Activated naive CD4-positive, alpha-beta T cell treated with anti-CD3 and anti-CD28 coated beads, Interleukin-2, amount 50 U/mL, for 24 hours (primary cell): ENCODE data around the gene RREB1.
A peak's percentile ranks its signal among the peaks of the same experiment; 100 is the strongest.

Source experiments
- H3K27ac Mint-ChIP-seq: one replicate; pipeline ENCODE4 v1.8.0; 2021; ENCODE audit warnings: mild to moderate bottlenecking, mixed read lengths
- H3K27me3 Mint-ChIP-seq: one replicate; pipeline ENCODE4 v1.8.0; 2021; ENCODE audit warnings: mixed read lengths
- H3K36me3 Mint-ChIP-seq: one replicate; pipeline ENCODE4 v1.8.0; 2021; ENCODE audit warnings: mixed read lengths
- H3K4me1 Mint-ChIP-seq: one replicate; pipeline ENCODE4 v1.8.0; 2021; ENCODE audit warnings: mixed read lengths
- H3K4me3 Mint-ChIP-seq: one replicate; pipeline ENCODE4 v1.8.0; 2021; ENCODE audit warnings: mild to moderate bottlenecking, mixed read lengths
- H3K9me3 Mint-ChIP-seq: one replicate; pipeline ENCODE4 v1.8.0; 2021; ENCODE audit warnings: mixed read lengths

The RREB1 gene

DNA sequence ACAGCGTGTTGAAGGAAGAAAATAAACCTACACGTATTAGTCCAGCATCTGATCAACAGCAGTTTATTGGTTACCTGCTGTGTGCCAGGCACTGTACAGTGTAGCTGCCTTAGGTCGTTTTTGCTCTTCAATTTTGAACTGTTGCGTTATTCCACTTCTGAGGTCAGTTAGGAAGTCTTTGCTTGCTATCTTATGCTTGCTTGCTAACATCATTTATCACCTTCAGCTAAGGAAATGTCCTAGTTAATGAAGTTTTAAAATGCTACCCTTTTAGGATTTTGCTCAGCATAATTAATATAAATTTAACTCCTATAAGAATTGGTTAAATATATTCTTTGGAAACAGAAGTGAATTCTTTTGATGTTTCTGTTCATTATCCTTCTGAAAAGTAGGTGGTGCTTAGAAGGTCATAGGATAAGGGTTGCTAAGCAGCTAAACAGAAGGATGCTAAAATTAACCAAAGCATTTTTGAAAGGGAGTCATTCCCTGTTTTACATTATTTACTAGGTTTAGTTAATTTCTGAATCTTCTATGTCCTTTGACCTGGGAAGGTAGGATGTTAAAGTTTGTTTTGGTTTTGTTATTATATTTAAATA lies 3.4 kb downstream of the RREB1 start:
- Mint-ChIP-seq H3K27ac (peak overlapping the region; percentile 77), H3K27me3 (no peaks in the 10 kb centered on the region)

DNA sequence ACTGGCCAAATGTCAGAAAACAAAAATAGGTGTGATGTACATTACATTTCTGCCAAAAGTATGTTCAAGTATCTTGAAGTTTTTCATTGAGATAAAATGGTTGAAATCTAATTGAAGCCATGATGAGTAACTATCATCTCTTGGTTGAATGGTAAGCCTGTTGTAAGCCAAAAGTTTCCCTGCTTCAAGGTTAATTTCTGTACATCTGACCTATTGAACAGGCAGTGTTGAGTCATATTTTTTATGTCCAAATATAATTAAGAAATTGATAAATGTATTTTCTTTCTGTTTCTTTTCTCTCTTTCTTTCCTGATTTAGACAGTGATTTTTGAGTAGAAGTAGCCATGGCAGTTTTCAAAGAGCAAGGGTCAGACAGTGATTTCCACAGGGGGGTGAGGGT lies 4.4 kb downstream of the RREB1 start:
- peak overlapping the region; percentile 87 for H3K4me3 Mint-ChIP-seq
- H3K27me3 Mint-ChIP-seq: no peaks in the 10 kb centered on the region
- H3K4me1 Mint-ChIP-seq: peaks cover 78% of the 10 kb centered on the region
- H3K27ac Mint-ChIP-seq: peak overlapping the region; percentile 95
- H3K36me3 Mint-ChIP-seq: peaks cover 2% of the 10 kb centered on the region
- no peaks in the 10 kb centered on the region for H3K9me3 Mint-ChIP-seq

More for the DNA sequence above, 3.4 kb downstream of the RREB1 start:
- Mint-ChIP-seq H3K4me3 (peak overlapping the region; percentile 96), H3K9me3 (no peaks in the 10 kb centered on the region), H3K4me1 (peaks cover 75% of the 10 kb centered on the region), H3K36me3 (peaks cover 2% of the 10 kb centered on the region)

DNA sequence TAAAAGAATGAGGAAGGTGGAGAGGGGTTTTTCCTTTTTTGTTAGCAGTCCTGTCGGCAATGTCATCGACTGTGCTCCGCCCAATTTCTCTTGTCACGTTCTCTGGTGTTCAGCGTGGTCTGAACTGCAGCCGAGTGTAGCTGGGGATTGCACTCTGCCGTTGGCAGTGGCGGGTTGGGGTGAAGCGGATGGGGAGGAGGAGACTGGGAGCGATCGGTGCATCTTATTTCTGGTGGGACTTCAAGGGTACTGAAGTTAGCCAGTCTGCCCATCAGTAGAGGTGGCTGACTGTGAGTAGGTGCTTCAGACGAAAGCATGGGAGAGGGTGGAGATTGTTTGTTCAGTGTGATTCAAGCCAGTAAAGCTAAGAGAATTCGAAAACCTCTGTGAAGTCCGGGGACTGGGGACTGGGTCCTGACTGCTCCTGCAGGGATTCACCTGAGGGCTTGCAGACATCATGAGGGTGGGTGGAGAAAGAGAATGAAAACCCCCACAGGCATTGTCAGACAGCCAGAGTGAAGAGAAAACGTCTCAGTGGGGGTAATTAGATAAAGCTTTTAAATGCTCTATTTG lies 5.1 kb downstream of the RREB1 start:
- Mint-ChIP-seq H3K4me1 (peaks cover 79% of the 10 kb centered on the region), H3K4me3 (peak overlapping the region; percentile 87), H3K36me3 (peaks cover 2% of the 10 kb centered on the region), H3K27ac (peak overlapping the region; percentile 95), H3K9me3 (no peaks in the 10 kb centered on the region), H3K27me3 (no peaks in the 10 kb centered on the region)

DNA sequence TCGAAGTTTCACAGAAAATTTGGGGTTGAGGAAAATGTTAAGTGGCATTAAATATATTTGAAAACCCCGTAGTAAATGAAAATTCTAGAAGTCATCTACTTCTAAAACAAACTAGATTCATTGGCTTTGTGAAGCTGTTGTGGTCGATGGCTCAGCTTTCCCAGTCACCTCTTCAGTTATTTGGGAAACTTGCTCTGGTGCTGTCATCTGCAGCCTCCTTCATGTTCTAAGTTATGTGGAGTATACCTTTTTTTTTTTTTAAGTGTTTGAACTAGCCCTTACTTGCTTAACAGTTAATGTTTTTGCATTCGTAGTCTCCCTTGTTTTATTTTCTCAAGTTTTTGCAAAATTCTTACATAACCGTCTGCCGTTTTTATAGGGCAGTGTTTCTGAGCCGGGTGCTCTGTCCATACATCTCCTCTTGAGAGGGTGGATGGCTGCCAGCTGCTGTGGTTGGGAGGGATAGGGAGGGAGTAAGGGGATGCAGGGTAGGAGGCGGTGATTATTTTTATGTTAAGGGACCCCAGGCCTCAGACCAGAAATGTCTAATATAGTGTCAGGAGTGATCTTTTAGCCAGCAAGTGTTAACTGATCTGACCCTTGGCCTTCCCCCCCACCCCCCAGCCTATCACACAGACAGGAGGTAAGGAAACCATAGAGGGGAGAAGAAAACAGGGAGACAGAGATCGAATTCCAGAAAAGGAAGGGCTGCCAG lies 7.1 kb downstream of the RREB1 start:
- peak overlapping the region; percentile 47 for H3K4me3 Mint-ChIP-seq
- peak overlapping the region; percentile 46 for H3K27ac Mint-ChIP-seq
- no peaks in the 10 kb centered on the region for H3K36me3 Mint-ChIP-seq
- H3K27me3 Mint-ChIP-seq: no peaks in the 10 kb centered on the region
- H3K4me1 Mint-ChIP-seq: peaks cover 88% of the 10 kb centered on the region
- H3K9me3 Mint-ChIP-seq: no peaks in the 10 kb centered on the region

DNA sequence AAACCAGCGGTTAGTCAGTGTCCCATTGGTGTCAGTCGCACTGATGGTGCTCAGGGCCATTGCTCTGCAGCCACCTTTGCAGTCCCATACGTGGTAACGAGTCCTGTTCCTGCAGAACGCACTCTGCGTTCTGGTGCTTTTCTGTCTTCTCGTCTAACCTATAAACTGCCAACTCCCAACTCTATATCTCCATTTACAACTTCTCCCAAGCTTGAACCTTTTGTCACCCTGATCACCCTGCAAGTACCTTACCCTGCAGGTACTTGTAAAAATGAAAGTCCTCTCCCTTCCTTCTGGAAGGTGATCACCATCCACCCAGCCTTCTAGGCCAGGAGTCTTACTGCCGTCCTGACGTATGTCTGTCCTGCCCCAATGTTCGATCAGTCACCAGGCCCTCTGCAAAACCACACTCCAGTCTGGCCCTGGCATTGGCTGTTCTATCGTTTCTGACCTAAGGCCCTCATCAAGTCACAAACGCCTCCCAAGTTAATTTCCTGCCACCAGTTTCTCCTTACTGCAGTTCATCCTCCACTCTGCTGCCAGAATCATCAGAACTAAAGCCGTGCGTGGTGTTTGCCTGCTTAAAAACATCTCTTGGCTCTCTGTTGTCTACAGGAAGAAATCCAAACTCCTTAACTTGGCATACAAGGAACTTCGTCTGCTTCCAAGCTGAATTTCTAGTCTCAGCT lies 7.9 kb downstream of the RREB1 start:
- Mint-ChIP-seq H3K4me3 (peak overlapping the region; percentile 51), H3K4me1 (peaks cover 85% of the 10 kb centered on the region), H3K36me3 (no peaks in the 10 kb centered on the region), H3K9me3 (no peaks in the 10 kb centered on the region), H3K27ac (peak overlapping the region; percentile 93), H3K27me3 (no peaks in the 10 kb centered on the region)

DNA sequence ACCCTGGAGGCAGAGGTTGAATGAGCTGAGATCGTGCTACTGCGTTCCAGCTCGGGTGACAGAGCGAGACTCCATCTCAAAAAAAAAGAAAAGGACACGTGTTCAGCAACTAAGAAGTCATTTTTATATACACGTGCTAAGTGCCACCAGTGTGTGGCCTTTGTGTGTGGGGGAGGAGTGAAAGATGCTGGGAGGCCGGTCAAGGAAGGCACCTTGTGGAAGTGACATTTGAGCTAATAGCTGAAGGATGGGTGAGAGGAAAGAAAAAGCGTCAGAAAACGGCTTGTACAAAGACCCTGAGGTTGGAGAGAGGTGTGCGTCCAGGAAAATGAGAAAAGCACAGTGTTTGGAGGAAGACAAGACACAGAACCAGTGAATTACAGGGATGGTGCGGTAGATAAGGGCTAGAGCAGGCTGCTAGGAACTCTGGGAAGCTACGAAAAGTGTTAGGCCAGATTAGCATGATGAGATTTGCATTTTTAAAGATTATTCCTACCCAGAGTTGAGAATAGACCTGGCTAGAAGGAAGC lies 11.6 kb downstream of the RREB1 start:
- Mint-ChIP-seq H3K4me1 (peaks cover 62% of the 10 kb centered on the region), H3K27me3 (no peaks in the 10 kb centered on the region), H3K4me3 (no peak overlapping the region), H3K36me3 (peaks cover 10% of the 10 kb centered on the region), H3K27ac (peak overlapping the region; percentile 56), H3K9me3 (no peaks in the 10 kb centered on the region)

DNA sequence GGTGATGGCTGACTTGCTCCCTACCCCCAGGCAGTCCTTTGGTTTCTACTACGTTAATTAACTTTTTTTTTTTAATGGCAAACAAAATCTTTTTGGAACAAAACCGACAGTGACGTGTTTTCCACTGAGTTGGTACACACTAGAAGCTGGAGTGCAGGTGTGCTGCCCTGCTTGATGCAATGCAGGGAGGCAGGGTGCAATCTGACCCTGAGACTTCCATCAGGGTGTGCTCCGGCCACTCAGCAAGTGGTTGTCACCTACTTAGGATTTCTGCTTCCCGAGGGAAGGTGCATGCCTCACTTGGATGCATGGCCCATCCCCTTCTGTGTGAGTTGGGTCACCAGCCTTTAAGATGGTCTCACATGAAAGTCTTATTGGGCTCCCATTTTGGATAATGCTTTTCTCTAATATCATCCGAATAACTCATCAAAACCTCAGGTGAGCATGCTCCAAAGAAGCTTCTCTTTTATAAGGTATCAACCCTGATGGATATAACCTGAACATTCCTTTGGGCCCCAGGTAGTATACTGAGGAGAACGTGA lies 14.0 kb downstream of the RREB1 start:
- H3K4me3 Mint-ChIP-seq: no peak overlapping the region
- peaks cover 12% of the 10 kb centered on the region for H3K36me3 Mint-ChIP-seq
- H3K9me3 Mint-ChIP-seq: no peaks in the 10 kb centered on the region
- peaks cover 59% of the 10 kb centered on the region for H3K4me1 Mint-ChIP-seq
- H3K27ac Mint-ChIP-seq: no peak overlapping the region
- no peaks in the 10 kb centered on the region for H3K27me3 Mint-ChIP-seq

DNA sequence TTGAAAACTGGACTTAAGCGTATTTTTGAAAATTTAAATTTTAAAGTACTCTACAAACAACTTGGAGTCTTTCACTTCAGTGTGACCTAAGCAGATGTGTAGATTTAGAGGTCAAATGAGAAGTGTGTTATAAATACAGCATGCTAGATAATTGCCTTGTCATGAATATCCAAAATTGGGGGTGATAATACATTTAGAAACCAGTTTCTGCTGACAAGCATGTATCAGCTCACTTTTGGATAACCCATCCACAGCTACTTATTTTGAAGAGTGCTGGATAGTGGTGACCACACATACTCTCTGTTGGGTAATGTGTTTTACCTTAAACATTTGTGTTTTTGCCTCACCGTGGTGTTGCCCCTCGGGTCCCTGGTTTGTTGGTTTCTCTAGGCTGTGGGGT lies 14.9 kb downstream of the RREB1 start:
- no peaks in the 10 kb centered on the region for H3K9me3 Mint-ChIP-seq
- H3K27ac Mint-ChIP-seq: no peak overlapping the region
- H3K36me3 Mint-ChIP-seq: peaks cover 12% of the 10 kb centered on the region
- H3K4me3 Mint-ChIP-seq: no peak overlapping the region
- no peaks in the 10 kb centered on the region for H3K27me3 Mint-ChIP-seq
- peaks cover 63% of the 10 kb centered on the region for H3K4me1 Mint-ChIP-seq

DNA sequence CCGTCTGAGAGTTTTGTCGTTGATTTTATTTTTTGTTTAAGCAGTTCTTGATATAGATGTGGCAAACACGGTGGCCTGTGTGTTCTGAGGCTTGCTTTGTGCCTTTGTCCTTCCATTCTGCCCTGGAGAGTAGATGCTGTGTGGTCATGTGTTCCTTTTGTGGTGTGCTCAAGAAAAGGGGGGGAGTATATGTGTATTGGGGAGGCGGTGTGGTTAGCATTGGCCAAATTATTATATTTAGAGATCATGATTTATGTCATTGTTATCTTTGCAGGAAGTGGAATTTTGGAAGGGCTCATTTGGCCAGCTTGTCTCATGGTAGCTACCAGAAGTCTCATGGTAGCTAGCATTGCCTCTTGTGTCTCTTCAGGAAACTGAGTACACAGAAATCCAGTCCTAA lies 16.4 kb downstream of the RREB1 start:
- H3K4me3 Mint-ChIP-seq: no peak overlapping the region
- H3K9me3 Mint-ChIP-seq: no peaks in the 10 kb centered on the region
- H3K36me3 Mint-ChIP-seq: peaks cover 15% of the 10 kb centered on the region
- peak overlapping the region; percentile 13 for H3K27ac Mint-ChIP-seq
- H3K27me3 Mint-ChIP-seq: no peaks in the 10 kb centered on the region
- peaks cover 71% of the 10 kb centered on the region for H3K4me1 Mint-ChIP-seq

DNA sequence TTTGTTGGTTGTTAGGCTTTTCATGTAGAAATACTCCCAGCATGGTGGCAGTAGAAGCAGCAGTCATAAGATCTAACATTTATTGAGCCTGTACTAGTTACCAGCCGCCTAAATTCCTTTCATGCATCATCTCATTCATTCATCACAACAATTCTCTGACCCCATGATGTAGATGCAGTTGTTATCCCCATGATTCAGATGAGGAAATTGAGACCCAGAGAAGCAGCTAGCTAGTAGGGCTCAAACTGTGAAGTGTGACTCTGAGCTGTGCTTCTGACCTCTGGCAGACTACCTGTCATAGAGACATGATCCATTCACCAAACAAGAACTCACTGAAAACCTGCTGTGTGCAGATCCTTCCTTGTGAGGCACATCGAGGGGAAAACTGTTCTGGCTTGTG lies 16.9 kb downstream of the RREB1 start:
- Mint-ChIP-seq H3K9me3 (no peaks in the 10 kb centered on the region), H3K27me3 (no peaks in the 10 kb centered on the region), H3K4me3 (no peak overlapping the region), H3K27ac (peak overlapping the region; percentile 46), H3K4me1 (peaks cover 71% of the 10 kb centered on the region), H3K36me3 (peaks cover 15% of the 10 kb centered on the region)

DNA sequence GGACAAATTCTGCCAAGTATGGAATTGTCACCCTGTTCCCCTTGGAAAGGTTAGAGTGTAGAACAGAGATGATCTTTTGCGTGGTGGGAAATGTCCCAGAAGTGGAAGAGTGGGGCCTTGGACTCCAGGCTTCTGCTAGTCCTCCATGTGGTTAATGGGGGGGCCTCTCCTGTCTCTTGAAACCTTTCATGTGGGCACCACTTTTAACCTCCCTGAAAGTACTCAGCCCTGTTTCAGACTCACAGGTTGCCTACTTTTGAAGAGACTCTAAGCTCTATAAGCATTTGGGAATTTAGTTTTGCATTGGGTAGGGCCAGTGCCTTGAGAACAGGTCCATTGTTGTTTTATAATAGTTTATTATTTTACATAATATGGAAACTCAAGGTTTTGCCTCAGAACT lies 17.5 kb downstream of the RREB1 start:
- no peaks in the 10 kb centered on the region for H3K9me3 Mint-ChIP-seq
- peaks cover 71% of the 10 kb centered on the region for H3K4me1 Mint-ChIP-seq
- H3K27me3 Mint-ChIP-seq: no peaks in the 10 kb centered on the region
- H3K36me3 Mint-ChIP-seq: peaks cover 15% of the 10 kb centered on the region
- no peak overlapping the region for H3K4me3 Mint-ChIP-seq
- H3K27ac Mint-ChIP-seq: peak overlapping the region; percentile 49

DNA sequence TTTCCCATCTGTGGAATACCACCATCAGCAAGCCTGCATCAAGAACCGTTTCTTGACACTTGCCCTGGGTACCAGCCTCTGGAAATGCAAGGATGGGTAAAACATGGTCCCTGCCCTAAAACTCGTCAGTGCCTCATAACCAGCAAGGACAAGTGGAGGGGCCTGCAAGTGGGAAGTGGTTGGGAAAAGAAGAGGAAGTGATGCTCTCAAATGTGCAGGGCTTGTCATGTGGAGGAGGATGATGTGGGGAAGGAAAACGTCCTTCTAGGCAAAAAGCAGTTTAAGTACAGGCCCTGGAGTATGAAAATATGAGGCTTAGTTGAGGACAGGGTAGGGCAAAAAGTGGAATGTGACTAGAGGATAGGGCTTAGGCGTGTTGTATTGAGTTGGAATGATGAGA lies 19.0 kb downstream of the RREB1 start:
- H3K36me3 Mint-ChIP-seq: peaks cover 15% of the 10 kb centered on the region
- no peaks in the 10 kb centered on the region for H3K27me3 Mint-ChIP-seq
- H3K4me1 Mint-ChIP-seq: peaks cover 80% of the 10 kb centered on the region
- peak overlapping the region; percentile 0 for H3K27ac Mint-ChIP-seq
- no peak overlapping the region for H3K4me3 Mint-ChIP-seq
- no peaks in the 10 kb centered on the region for H3K9me3 Mint-ChIP-seq

DNA sequence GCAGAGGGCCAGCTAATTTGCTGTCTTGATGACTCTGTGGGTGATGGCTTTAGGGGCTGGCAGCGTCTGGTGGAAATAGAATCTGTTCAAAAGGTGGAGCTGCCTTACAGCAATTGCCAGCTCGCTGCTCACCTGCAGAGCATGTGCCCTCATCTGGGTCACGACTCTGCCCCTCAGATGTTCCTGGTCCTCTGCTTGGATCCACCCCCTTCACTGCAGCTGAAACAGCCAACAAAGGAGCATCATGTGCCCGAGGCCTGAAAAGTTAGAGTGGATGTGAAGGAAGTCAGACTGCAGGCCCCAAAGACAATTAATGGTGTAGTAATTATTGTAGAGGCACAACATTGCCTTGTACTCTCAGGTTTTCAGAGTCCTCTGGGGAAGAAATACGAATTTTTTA lies 19.9 kb downstream of the RREB1 start:
- peak overlapping the region; percentile 66 for H3K4me3 Mint-ChIP-seq
- no peaks in the 10 kb centered on the region for H3K9me3 Mint-ChIP-seq
- H3K4me1 Mint-ChIP-seq: peaks cover 86% of the 10 kb centered on the region
- H3K27ac Mint-ChIP-seq: peak overlapping the region; percentile 92
- peaks cover 10% of the 10 kb centered on the region for H3K36me3 Mint-ChIP-seq
- no peaks in the 10 kb centered on the region for H3K27me3 Mint-ChIP-seq

DNA sequence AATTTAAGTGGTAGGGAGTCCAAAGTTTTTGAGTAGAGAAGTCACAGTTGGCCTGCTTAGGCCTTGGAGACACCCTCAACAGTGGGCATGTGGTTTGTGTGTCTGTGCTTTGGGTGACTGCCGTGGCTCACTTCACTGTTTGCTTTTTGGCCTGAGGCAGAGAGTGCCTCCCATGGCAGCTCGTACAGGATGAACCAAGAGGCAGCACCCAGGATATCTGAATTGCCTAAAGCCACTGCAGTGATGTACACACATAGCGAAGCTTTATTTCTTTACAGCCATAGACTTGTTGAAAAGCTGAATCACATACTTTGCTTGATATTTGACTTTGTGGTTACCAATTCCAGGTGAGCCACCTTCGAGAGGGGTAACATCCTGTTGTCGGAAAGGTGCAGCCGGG lies 21.6 kb downstream of the RREB1 start:
- Mint-ChIP-seq H3K27ac (peak overlapping the region; percentile 89), H3K9me3 (no peaks in the 10 kb centered on the region), H3K36me3 (peaks cover 4% of the 10 kb centered on the region), H3K4me3 (peak overlapping the region; percentile 62), H3K27me3 (no peaks in the 10 kb centered on the region), H3K4me1 (peaks cover 93% of the 10 kb centered on the region)

DNA sequence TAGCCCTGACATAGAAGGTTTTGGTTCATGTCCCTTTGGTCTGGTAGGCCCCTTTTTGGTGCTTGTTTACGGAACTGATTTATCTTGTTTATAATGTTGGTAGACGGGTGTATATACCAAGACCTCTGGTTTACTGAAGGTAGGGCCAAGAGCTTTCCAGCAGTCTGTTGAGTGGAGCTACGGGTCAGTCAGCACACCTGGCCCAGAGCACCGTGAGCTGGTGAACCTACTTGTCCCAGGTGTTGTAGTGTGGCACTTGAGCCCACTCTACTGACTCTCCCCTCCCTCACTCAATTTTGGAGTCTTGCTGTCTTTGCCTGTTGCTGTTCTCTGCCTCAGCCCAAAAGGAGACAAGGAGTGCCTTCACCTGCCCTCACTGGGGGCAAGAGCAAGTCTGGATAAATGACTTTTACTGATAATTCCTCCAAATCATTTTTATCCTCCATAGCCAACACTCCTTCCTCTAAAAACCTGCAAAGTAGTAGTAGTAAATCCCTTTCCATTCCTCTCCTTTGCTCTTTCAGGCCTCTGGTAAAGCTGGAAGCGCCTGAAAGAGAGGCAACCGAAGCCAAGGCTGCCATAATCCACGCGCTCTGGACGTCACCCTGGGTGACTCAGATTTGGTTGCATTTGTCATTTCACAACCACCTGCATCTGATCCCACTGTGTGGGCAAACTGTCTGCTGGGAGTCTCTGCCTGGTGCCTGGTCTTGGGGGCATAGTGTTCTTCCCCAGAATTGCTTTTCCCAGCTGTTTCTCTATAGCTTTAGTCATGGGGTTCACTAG lies 22.2 kb downstream of the RREB1 start:
- H3K36me3 Mint-ChIP-seq: peaks cover 4% of the 10 kb centered on the region
- H3K4me3 Mint-ChIP-seq: peak overlapping the region; percentile 49
- H3K27me3 Mint-ChIP-seq: no peaks in the 10 kb centered on the region
- H3K4me1 Mint-ChIP-seq: peaks cover 92% of the 10 kb centered on the region
- no peaks in the 10 kb centered on the region for H3K9me3 Mint-ChIP-seq
- H3K27ac Mint-ChIP-seq: peak overlapping the region; percentile 68
